RWPE1 (cell line): ENCODE measurements around the gene FDXR.

Source experiments
- CTCF ChIA-PET: fragments of 350-600 bp; sonication (Branson Sonifier 250); formaldehyde crosslinking; extraction: SDS; loops from one replicate; lab custom pipeline; 2021; lab: Yijun Ruan, JAX
- POLR2A ChIA-PET: fragments of 400-600 bp; formaldehyde crosslinking; extraction: SDS; loops from one replicate; lab custom pipeline; 2020; ENCODE audit warnings: antibody characterized with exemption; ENCODE audit not compliant: low non-redundant PET; lab: Yijun Ruan, JAX
- DNase-seq: peaks from one replicate; pipeline ENCODE4 v3.0.0; 2012; ENCODE audit warnings: low spot score
- H3K27ac ChIP-seq: fragments of 450-650 bp; 2 replicates; pipeline ENCODE4 v1.5.1; 2017
- TF ChIP-seq, protein P1 (sequence below): fragments of 450-650 bp; conservative IDR thresholded peaks from 2 replicates; pipeline ENCODE4 v1.5.1; 2017; ENCODE audit warnings: low read depth, mild to moderate bottlenecking

Gene FDXR

DNA sequence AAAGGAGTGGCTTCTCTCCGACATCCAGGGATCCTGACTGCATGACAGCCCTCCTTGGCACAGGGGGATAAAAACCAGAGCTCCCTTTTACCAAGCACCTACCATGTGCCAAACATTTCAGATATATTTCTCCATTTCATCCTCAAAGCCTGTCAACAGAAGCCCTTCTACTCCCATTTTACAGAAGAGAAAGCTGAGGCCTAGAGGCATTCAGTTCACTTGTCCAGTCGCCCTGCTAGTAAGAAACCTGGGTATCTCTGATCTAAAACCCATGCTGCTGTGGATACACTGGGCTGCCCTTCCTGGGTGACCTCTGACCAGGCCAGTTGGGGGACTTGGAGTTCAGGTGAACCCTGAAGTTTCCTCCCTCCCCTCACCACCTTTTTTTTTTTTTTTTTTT lies 5.9 kb upstream of the FDXR start:
- no peak for DNase-seq
- TF ChIP-seq, protein P1, sequence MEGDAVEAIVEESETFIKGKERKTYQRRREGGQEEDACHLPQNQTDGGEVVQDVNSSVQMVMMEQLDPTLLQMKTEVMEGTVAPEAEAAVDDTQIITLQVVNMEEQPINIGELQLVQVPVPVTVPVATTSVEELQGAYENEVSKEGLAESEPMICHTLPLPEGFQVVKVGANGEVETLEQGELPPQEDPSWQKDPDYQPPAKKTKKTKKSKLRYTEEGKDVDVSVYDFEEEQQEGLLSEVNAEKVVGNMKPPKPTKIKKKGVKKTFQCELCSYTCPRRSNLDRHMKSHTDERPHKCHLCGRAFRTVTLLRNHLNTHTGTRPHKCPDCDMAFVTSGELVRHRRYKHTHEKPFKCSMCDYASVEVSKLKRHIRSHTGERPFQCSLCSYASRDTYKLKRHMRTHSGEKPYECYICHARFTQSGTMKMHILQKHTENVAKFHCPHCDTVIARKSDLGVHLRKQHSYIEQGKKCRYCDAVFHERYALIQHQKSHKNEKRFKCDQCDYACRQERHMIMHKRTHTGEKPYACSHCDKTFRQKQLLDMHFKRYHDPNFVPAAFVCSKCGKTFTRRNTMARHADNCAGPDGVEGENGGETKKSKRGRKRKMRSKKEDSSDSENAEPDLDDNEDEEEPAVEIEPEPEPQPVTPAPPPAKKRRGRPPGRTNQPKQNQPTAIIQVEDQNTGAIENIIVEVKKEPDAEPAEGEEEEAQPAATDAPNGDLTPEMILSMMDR: no peak
- CTCF ChIA-PET: interaction anchor here (0.6 kb wide), 2 partner anchors 16 to 552 kb away, joined by 3 read pairs; no protein-coding TSS in a partner anchor
- POLR2A ChIA-PET: no interaction called here
- H3K27ac ChIP-seq: peak overlapping the region; percentile 43; the same call in 1 of the 2 replicates

DNA sequence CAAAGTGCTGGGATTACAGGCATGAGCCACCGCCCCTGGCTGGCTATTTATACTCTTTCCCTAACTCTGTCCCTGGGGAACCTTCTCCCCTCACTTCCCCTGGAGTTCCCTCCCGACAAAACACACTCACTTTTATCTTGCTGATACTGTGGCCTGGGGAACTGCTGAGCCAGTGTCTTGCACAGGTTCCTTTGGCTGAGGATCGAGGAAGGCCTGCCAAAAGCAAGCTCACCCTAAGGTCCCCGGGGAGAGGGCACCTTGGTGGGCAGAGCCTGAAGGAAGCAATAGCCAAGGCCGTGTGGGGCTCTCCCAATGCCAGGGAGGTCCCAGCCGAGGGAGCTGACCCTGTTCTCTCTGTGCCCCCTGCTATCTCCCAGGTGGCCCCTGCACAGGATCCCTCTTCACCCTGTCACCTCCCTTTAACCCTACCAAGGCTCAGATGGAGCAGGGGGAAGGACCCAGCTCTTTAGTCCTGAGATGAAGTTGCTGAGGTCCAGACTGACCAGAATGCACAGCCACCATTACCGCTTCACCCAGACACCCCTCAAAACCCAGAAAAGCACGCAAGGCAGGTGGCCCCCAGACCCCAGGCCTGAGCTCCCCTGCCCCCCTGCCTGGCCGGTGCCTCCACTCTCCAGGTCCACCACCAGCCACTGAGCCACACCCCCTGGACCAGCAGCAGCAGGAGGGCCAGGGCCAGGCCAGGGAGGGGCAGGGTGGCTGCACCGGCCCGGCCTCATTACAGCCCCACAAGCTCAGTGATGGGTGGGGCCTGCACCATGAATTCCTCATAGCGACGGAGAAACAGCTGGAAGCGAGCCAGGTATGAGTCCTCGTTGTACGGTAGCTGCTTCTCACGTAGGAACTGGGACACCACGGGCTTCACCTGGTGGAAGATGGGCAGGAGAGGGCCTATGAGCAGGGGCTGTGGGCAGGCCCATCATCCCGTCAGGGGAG lies 5.1 kb upstream of the FDXR start:
- ChIA-PET CTCF (interaction anchor here (0.6 kb wide), 3 partner anchors 13 to 553 kb away, joined by 3 read pairs; no protein-coding TSS in a partner anchor), POLR2A (interaction anchor here (0.7 kb wide), 1 partner anchor 71 kb away, joined by 3 read pairs; no protein-coding TSS in a partner anchor)
- TF ChIP-seq, protein P1: no peak
- peak overlapping the region; percentile 43 for H3K27ac ChIP-seq
- peak; percentile 56 for DNase-seq

DNA sequence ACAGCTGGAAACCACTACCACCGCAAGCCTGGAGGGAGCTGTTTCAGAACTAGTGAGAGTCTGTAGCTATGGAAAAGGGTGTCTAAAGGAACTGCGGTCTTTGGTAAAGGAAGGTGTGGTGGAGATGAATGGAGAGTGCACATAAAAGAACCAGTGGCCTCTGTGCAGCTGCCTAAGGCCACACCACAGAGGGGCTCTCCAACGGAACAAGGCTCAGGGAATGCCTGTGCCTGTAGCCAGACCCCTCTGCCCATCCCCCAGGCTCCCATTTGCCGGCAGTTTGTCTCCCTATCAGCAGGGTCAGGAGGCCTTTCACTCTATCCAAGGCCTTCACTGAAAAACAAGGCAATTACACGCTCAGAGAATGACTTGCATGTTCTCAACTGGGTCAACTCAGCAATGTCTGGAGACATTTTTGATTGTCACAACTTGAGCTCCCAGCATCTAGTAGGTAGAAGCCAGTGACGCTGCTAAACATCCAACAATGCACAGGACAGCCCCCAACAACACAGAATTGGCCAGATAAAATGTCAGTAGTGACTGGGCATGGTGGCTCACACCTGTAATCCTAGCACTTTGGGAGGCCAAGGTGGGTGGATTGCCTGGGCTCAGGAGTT lies 3.3 kb upstream of the FDXR start:
- ChIA-PET POLR2A (no interaction called here), CTCF (interaction anchor here (0.6 kb wide), 1 partner anchor 11 kb away, joined by 3 read pairs; no protein-coding TSS in a partner anchor)
- TF ChIP-seq, protein P1: no peak
- 0 out of 2 replicates have a peak overlapping the region, but pooled peaks have one; percentile 0 for H3K27ac ChIP-seq
- DNase-seq: no peak

DNA sequence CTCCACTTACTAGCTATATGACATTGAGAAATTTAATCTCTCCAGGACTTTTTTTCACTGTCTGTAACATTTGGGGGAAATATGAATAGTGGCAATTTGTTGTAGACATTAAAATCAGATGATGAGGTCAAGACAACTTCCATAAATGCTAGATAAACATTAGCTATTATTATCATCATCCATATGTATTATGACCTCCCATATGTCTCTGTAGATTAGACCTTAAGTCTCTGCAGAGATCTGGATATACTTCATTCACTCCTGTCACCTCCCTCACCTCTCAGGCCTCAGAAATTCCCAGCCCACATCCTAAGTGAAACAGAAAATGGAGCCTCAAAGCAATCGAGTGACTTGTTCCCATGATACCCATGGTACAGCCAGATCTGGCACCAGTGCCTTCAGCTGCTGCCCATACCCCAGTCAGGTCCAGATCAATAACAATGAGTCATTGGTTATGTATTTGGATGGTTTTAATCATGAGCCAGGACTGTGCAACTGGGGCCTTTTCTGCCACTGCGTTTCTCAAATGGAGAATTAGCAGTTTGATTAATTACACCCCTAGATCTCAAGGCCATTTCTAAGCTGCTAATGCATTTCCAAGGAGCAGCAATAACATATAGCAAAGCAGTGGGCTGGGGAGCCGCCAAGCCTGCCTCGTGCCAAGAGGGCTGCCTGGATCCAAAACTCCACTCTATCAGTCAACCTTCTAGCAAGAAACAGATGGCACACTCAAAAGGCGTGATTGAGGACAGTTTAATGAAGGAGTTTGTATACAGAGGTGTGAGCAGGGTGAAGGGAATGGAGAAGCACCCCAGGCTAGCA lies 2.6 kb upstream of the FDXR start:
- POLR2A ChIA-PET: no interaction called here
- no peak for DNase-seq
- H3K27ac ChIP-seq: 0 out of 2 replicates have a peak overlapping the region, but pooled peaks have one; percentile 0
- CTCF ChIA-PET: interaction anchor here (0.6 kb wide), 2 partner anchors 10 to 14 kb away, joined by 3 read pairs; no protein-coding TSS in a partner anchor
- TF ChIP-seq, protein P1: no peak

DNA sequence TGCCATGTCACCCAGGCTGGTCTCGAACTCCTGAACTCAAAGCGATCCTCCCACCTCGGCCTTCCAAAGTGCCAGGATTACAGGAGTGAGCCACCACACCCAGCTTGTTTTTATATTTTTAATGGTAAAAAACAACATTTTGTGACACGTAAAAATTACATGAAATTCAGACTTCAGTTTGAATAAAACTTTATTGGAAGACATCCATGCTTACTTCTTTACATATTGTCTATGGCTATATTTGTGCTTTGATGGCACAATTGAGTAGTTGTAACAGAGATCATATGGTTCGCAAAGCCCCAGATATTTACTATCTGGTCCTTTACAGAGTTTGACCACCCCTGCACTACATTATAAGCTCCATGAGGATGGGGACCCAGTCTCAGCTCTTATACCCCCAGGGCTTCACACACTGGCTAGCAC lies 1.8 kb upstream of the FDXR start:
- CTCF ChIA-PET: interaction anchor here (0.7 kb wide), 1 partner anchor 83 kb away, joined by 3 read pairs; no protein-coding TSS in a partner anchor
- POLR2A ChIA-PET: no interaction called here
- TF ChIP-seq, protein P1: no peak
- no peak for DNase-seq
- peak overlapping the region; percentile 47 for H3K27ac ChIP-seq
